GM19455 (cell line): ENCODE results near the gene GPC2.
A peak's percentile ranks its signal among the peaks of the same experiment; 100 is the strongest.

Experiments used
- ATAC-seq: cut with Tn5 transposase; IDR thresholded peaks from one replicate; pipeline ENCODE4 v1.9.1; 2021; ENCODE audit not compliant: unreplicated experiment

The GPC2 gene

GRCh38 chr7:100171087-100171681 is 6.0 kb downstream of the GPC2 start:
- ATAC-seq = no peak

- ATAC-seq = no peak
These were observed 6.9 kb downstream of the GPC2 start for GRCh38 chr7:100170101-100170897.

- no peak for ATAC-seq
These were observed 7.9 kb downstream of the GPC2 start for GRCh38 chr7:100169147-100169850.

GRCh38 chr7:100167912-100168323 is 9.3 kb downstream of the GPC2 start:
- ATAC-seq = no peak

GRCh38 chr7:100166970-100167911 is 9.9 kb downstream of the GPC2 start:
- no peak for ATAC-seq

- ATAC-seq = no peak
These were observed 10.8 kb downstream of the GPC2 start for GRCh38 chr7:100166317-100166940.

- no peak for ATAC-seq
These were observed 13.3 kb downstream of the GPC2 start for GRCh38 chr7:100163871-100164270.

GRCh38 chr7:100163006-100163531 is 14.1 kb downstream of the GPC2 start:
- ATAC-seq = no peak

GRCh38 chr7:100160067-100160466 is 17.1 kb downstream of the GPC2 start:
- no peak for ATAC-seq

GRCh38 chr7:100159099-100159623 is 18.0 kb downstream of the GPC2 start:
- ATAC-seq = no peak

- ATAC-seq = peak; percentile 76
These were observed 18.7 kb downstream of the GPC2 start, which contains the start of gene TRAPPC14 for GRCh38 chr7:100158229-100159098. Gene TRAPPC14 (minus strand): TSS chr7:100158723. CDS start chr7:100158499, 224 bp downstream.

GRCh38 chr7:100157334-100158228 is 19.6 kb downstream of the GPC2 start:
- no peak for ATAC-seq

- ATAC-seq = no peak
These were observed 20.2 kb downstream of the GPC2 start for GRCh38 chr7:100157069-100157333.

GRCh38 chr7:100156331-100157068 is 20.7 kb downstream of the GPC2 start:
- no peak for ATAC-seq

- ATAC-seq = no peak
These were observed 21.4 kb downstream of the GPC2 start for GRCh38 chr7:100155553-100156317.

- no peak for ATAC-seq
These were observed 22.3 kb downstream of the GPC2 start for GRCh38 chr7:100154651-100155491.
